ENCODE measurements around the gene PTPN9. TPM values are rescaled to one million over a fixed set of nuclear protein-coding genes. Genes with fewer than 3 reads are reported as not detected.

PTPN9 gene
- total RNA-seq, 1 experiment from 2014 or later: 42.2 TPM

DNA sequence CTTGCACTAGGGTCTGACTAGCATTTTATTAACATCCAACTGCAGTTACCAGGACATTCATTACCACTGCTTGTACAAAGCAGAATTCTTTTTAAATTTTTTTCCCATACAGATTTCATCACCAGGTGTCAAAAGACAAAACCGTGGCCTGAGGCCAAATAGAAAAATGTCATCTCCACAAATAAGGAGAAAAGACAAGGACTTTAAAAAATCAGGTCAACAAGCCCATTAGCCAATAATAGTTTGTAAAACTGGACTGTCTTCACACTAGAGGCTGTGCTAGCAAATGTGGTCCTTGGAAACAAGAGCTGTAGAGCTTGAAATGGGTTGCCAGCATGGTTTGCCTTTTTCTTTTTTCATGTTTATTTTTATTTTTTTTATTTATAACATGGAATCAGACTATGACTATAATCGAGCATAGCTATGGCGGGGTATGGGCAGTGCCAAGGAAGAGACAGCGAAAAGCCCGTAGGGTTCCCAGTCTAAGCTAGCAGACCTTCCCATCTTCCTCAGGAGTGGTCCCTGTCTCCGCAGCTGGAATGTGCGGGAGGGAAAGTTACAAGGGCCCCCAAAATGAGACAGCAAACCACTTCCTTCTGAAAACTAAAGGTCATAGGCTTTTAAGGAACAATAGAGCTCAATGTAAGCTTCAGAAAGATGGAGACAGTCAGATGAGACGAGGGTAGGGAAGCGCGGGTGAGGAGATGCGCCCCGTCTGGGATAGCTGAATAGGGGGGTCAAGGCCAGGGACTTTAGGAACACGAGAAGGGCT is 1.5 kb downstream of the PTPN9 start:
- no peaks in the 10 kb centered on the region for H3K27me3 ChIP-seq (ENCODE audit: insufficient read depth, low read length)
- DNase-seq: no peak
- H2BK20ac ChIP-seq (ENCODE audit: low read depth, low read length, poor library complexity, severe bottlenecking): no peak overlapping the region
- no peak overlapping the region for H3K27ac ChIP-seq (ENCODE audit: insufficient read length, low read depth, low read length)
- peaks cover 0 to 4% (median 3%) of the 10 kb centered on the region in 3 experiments; a peak in 2 of 7 replicates for H3K36me3 Mint-ChIP-seq (ENCODE audit: insufficient read depth in 1 of 3, low read depth in 3 of 3)
- peaks cover 30 to 33% of the 10 kb centered on the region in 2 experiments for H3K4me1 Mint-ChIP-seq
- no peaks in the 10 kb centered on the region for H4K20me1 ChIP-seq (ENCODE audit: control insufficient read depth, insufficient read depth, insufficient read length)
- no peak overlapping the region for H4K91ac ChIP-seq (ENCODE audit: insufficient read length, low read depth, low read length)
- H3K27ac Mint-ChIP-seq: peak overlapping the region in 2 of 3 experiments; percentile 87 to 93; a peak in 4 of 7 replicates
- H2BK5ac ChIP-seq (ENCODE audit: insufficient read length, low read length): no peak overlapping the region
- peaks cover 4% of the 10 kb centered on the region for H3K79me1 ChIP-seq (ENCODE audit: insufficient read depth, low read depth, low read length, poor library complexity, severe bottlenecking)
- H3T11ph ChIP-seq (ENCODE audit: low read length): no peak overlapping the region
- H2AK5ac ChIP-seq (ENCODE audit: insufficient read length, low read length): no peak overlapping the region
- WGBS (ENCODE audit: extremely low coverage, insufficient read length, low lambda C conversion rate): no CpG with 5 or more reads among the region's 13 CpGs
- peaks cover 10% of the 10 kb centered on the region for H3K23me2 ChIP-seq (ENCODE audit: insufficient read length, low read depth, low read length, poor library complexity, severe bottlenecking)
- H4K8ac ChIP-seq (replicated peaks; ENCODE audit: insufficient read length, low read depth, low read length): no peak overlapping the region
- no peak overlapping the region for H3K23ac ChIP-seq (ENCODE audit: insufficient read length, low read depth, low read length)
- no peak overlapping the region for H3K18ac ChIP-seq (ENCODE audit: insufficient read length, low read depth, low read length)
- no peak overlapping the region for H2BK120ac ChIP-seq (ENCODE audit: low read depth, low read length, poor library complexity, severe bottlenecking)
- H3K56ac ChIP-seq (ENCODE audit: insufficient read length, low read depth, low read length): no peak overlapping the region
- H2AFZ ChIP-seq (ENCODE audit: low read length): no peak overlapping the region
- H3K79me2 ChIP-seq (ENCODE audit: insufficient read depth, low read length): peaks cover 18% of the 10 kb centered on the region; the same call in 1 of the 2 replicates
- peaks cover 2% of the 10 kb centered on the region for H3K4me1 ChIP-seq (ENCODE audit: insufficient read depth, low read length)
- H3K9me3 ChIP-seq (ENCODE audit: control insufficient read depth, low read depth, low read length): no peaks in the 10 kb centered on the region
- peak overlapping the region; percentile 79 for H3K4me2 ChIP-seq (ENCODE audit: insufficient read depth, insufficient read length, low read length)
- no peak overlapping the region for H4K5ac ChIP-seq (ENCODE audit: insufficient read length, low read depth, low read length)
- H3K9ac ChIP-seq (ENCODE audit: extremely low read depth, insufficient read length, low read length): peak overlapping the region; percentile 51
- no peaks in the 10 kb centered on the region for H3K9me3 Mint-ChIP-seq
- H2BK15ac ChIP-seq (ENCODE audit: low read depth, low read length): no peak overlapping the region
- TF ChIP-seq, protein P1, sequence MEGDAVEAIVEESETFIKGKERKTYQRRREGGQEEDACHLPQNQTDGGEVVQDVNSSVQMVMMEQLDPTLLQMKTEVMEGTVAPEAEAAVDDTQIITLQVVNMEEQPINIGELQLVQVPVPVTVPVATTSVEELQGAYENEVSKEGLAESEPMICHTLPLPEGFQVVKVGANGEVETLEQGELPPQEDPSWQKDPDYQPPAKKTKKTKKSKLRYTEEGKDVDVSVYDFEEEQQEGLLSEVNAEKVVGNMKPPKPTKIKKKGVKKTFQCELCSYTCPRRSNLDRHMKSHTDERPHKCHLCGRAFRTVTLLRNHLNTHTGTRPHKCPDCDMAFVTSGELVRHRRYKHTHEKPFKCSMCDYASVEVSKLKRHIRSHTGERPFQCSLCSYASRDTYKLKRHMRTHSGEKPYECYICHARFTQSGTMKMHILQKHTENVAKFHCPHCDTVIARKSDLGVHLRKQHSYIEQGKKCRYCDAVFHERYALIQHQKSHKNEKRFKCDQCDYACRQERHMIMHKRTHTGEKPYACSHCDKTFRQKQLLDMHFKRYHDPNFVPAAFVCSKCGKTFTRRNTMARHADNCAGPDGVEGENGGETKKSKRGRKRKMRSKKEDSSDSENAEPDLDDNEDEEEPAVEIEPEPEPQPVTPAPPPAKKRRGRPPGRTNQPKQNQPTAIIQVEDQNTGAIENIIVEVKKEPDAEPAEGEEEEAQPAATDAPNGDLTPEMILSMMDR (conservative IDR thresholded peaks at IDR 0.05): no peak
- H3K27me3 Mint-ChIP-seq (ENCODE audit: low read depth): no peaks in the 10 kb centered on the region
- no peak overlapping the region for H3K14ac ChIP-seq (ENCODE audit: insufficient read depth, low read length)
- H3K4me3 Mint-ChIP-seq: peak overlapping the region; percentile 91 to 99
- H2BK12ac ChIP-seq (ENCODE audit: insufficient read length, low read depth, low read length): no peak overlapping the region
- H3K4ac ChIP-seq (ENCODE audit: low read depth, low read length): no peak overlapping the region

Data from H9 (cell line).